ENCODE results near the gene C16orf92. TPM values are rescaled to one million over a fixed set of nuclear protein-coding genes. Genes with fewer than 3 reads are reported as not detected.

C16orf92 gene
- total RNA-seq, 1 experiment from 2014 or later, result not detected

- DNase-seq (ENCODE audit: low read depth, low spot score) (no peak), ATAC-seq (no peak)
- H3K27me3 ChIP-seq (ENCODE audit: control insufficient read depth, insufficient read depth, low read length), result no peaks in the 10 kb centered on the region
- intact Hi-C loops (cut with micrococcal nuclease; ENCODE audit: unreplicated experiment), result no loop called here
- no TSS peak for BruUV-seq (replicated peaks)
- H3K9me3 ChIP-seq (ENCODE audit: control insufficient read depth, insufficient read depth, low read depth, low read length), result no peaks in the 10 kb centered on the region
- TF ChIP-seq CTCF (IDR thresholded peaks at IDR 0.05), result no peak
- no peak for TF ChIP-seq POLR2AphosphoS5 (IDR thresholded peaks at IDR 0.05; ENCODE audit: low read depth, low read length)
- no peak for TF ChIP-seq TCF7L2 (IDR thresholded peaks at IDR 0.05; ENCODE audit: low read depth, low read length)
- TF ChIP-seq REST (IDR thresholded peaks at IDR 0.05; ENCODE audit: insufficient read depth in 1 of 2, low read depth in 2 of 2, low read length in 1 of 2), result no peak
- TF ChIP-seq SIN3A (IDR thresholded peaks at IDR 0.05; ENCODE audit: borderline replicate concordance, insufficient read depth, low read depth, low read length), result no peak
- no peak overlapping the region for H3K4me3 ChIP-seq (ENCODE audit: low read depth in 2 of 2, low read length in 2 of 2)
- no peak overlapping the region for H3K27ac ChIP-seq (ENCODE audit: low read length)
- H3K36me3 ChIP-seq (ENCODE audit: control insufficient read depth, insufficient read depth, low read length), result peaks cover 10% of the 10 kb centered on the region
- peaks cover 27% of the 10 kb centered on the region for H3K4me1 ChIP-seq (ENCODE audit: control insufficient read depth, insufficient read depth, low read length)
- POLR2A ChIA-PET, result no interaction called here
- in situ Hi-C loops (cut with HindIII; ENCODE audit: low pct_unique_long_range_greater_than_20kb, low sequenced_read_pairs), result no loop called here
- CTCF ChIA-PET, result interaction anchor here (0.7 kb wide), 1 partner anchor 110 kb away, joined by 3 read pairs; no protein-coding TSS in a partner anchor
Measured at GRCh38 chr16:29990883-29991570, 32.0 kb upstream of the C16orf92 start.

GRCh38 chr16:29991571-29991904, 31.5 kb upstream of the C16orf92 start:
- intact Hi-C loops (cut with micrococcal nuclease; ENCODE audit: unreplicated experiment) (no loop called here), in situ Hi-C loops (cut with HindIII; ENCODE audit: low pct_unique_long_range_greater_than_20kb, low sequenced_read_pairs) (no loop called here)
- peaks cover 10% of the 10 kb centered on the region for H3K36me3 ChIP-seq (ENCODE audit: control insufficient read depth, insufficient read depth, low read length)
- peaks cover 27% of the 10 kb centered on the region for H3K4me1 ChIP-seq (ENCODE audit: control insufficient read depth, insufficient read depth, low read length)
- DNase-seq (ENCODE audit: low read depth, low spot score) (no peak), ATAC-seq (no peak)
- BruUV-seq (replicated peaks), result no TSS peak
- no peak overlapping the region for H3K4me3 ChIP-seq (ENCODE audit: low read depth in 2 of 2, low read length in 2 of 2)
- H3K27ac ChIP-seq (ENCODE audit: low read length), result no peak overlapping the region
- CTCF ChIA-PET, result interaction anchor here (0.7 kb wide), 1 partner anchor 110 kb away, joined by 3 read pairs; no protein-coding TSS in a partner anchor
- POLR2A ChIA-PET, result no interaction called here
- TF ChIP-seq SIN3A (IDR thresholded peaks at IDR 0.05; ENCODE audit: borderline replicate concordance, insufficient read depth, low read depth, low read length) (no peak), CTCF (IDR thresholded peaks at IDR 0.05) (no peak), TCF7L2 (IDR thresholded peaks at IDR 0.05; ENCODE audit: low read depth, low read length) (no peak), POLR2AphosphoS5 (IDR thresholded peaks at IDR 0.05; ENCODE audit: low read depth, low read length) (no peak), REST (IDR thresholded peaks at IDR 0.05; ENCODE audit: insufficient read depth in 1 of 2, low read depth in 2 of 2, low read length in 1 of 2) (no peak)
- H3K9me3 ChIP-seq (ENCODE audit: control insufficient read depth, insufficient read depth, low read depth, low read length), result no peaks in the 10 kb centered on the region
- H3K27me3 ChIP-seq (ENCODE audit: control insufficient read depth, insufficient read depth, low read length), result no peaks in the 10 kb centered on the region
